ENCODE measurements around the gene POFUT1.
A peak's percentile ranks its signal among the peaks of the same experiment; 100 is the strongest.

POFUT1 gene

GRCh38 chr20:32165836-32166545, 41.7 kb upstream of the POFUT1 start:
- Histone ChIP-seq H3K27ac (ENCODE audit: extremely low read depth, low read depth, low read length) (no peak overlapping the region), H3K4me1 (ENCODE audit: control insufficient read depth, insufficient read depth, low read length) (peaks cover 6% of the 10 kb centered on the region), H3K9me3 (ENCODE audit: control insufficient read depth, insufficient read depth, low read depth, low read length) (no peaks in the 10 kb centered on the region), H3K4me3 (ENCODE audit: low read depth, low read length) (no peak overlapping the region), H3K36me3 (ENCODE audit: control insufficient read depth in 2 of 2, insufficient read depth in 1 of 2, low read length in 2 of 2) (peaks cover 11 to 55% of the 10 kb centered on the region in 2 experiments; a peak in 2 of 3 replicates)
- TF ChIP-seq ZBTB26 (tag by site-specific recombination; optimal IDR thresholded peaks at IDR 0.05) = no peak
- no peak for TF ChIP-seq PATZ1 (tag by site-specific recombination; IDR thresholded peaks at IDR 0.05)
- no peak for TF ChIP-seq ZEB2 (tag by site-specific recombination; IDR thresholded peaks at IDR 0.05)
- no peak for TF ChIP-seq ZNF701 (tag by site-specific recombination; IDR thresholded peaks at IDR 0.05)
- no peak for TF ChIP-seq PBX3 (CRISPR knock-in tag; IDR thresholded peaks at IDR 0.05)
- peak; percentile 38; the same call in 1 of the 2 replicates for TF ChIP-seq REST (tag by site-specific recombination; IDR thresholded peaks at IDR 0.05)
- TF ChIP-seq ZNF19 (tag by site-specific recombination; IDR thresholded peaks at IDR 0.05; ENCODE audit: low read depth) = no peak
- ChIA-PET CTCF (no interaction called here), POLR2A (no interaction called here)

GRCh38 chr20:32167552-32167951, 40.1 kb upstream of the POFUT1 start:
- POLR2A ChIA-PET = no interaction called here
- no peak overlapping the region for H3K4me3 ChIP-seq (ENCODE audit: low read depth, low read length)
- H3K9me3 ChIP-seq (ENCODE audit: control insufficient read depth, insufficient read depth, low read depth, low read length) = no peaks in the 10 kb centered on the region
- no peak overlapping the region for H3K27ac ChIP-seq (ENCODE audit: extremely low read depth, low read depth, low read length)
- no peak for TF ChIP-seq KLF7 (tag by site-specific recombination; IDR thresholded peaks at IDR 0.05; ENCODE audit: borderline replicate concordance)
- TF ChIP-seq ZNF501 (tag by site-specific recombination; IDR thresholded peaks at IDR 0.05) = no peak
- CTCF ChIA-PET = no interaction called here
- peaks cover 8 to 40% of the 10 kb centered on the region in 2 experiments; a peak in 2 of 3 replicates for H3K36me3 ChIP-seq (ENCODE audit: control insufficient read depth in 2 of 2, insufficient read depth in 1 of 2, low read length in 2 of 2)
- peaks cover 6% of the 10 kb centered on the region for H3K4me1 ChIP-seq (ENCODE audit: control insufficient read depth, insufficient read depth, low read length)

- peaks cover 6% of the 10 kb centered on the region for H3K4me1 ChIP-seq (ENCODE audit: control insufficient read depth, insufficient read depth, low read length)
- H3K27ac ChIP-seq (ENCODE audit: extremely low read depth, low read depth, low read length) = no peak overlapping the region
- ChIA-PET POLR2A (no interaction called here), CTCF (no interaction called here)
- no peak overlapping the region for H3K4me3 ChIP-seq (ENCODE audit: low read depth, low read length)
- H3K36me3 ChIP-seq (ENCODE audit: control insufficient read depth in 2 of 2, insufficient read depth in 1 of 2, low read length in 2 of 2) = peaks cover 5 to 34% of the 10 kb centered on the region in 2 experiments; a peak in 2 of 3 replicates
- no peaks in the 10 kb centered on the region for H3K9me3 ChIP-seq (ENCODE audit: control insufficient read depth, insufficient read depth, low read depth, low read length)
- no peak for TF ChIP-seq ZNF488 (tag by site-specific recombination; IDR thresholded peaks at IDR 0.05)
- no peak for TF ChIP-seq ZNF248 (tag by site-specific recombination; IDR thresholded peaks at IDR 0.05)
- TF ChIP-seq ZBTB20 (tag by site-specific recombination; IDR thresholded peaks at IDR 0.05) = peak; percentile 45; the same call in 1 of the 2 replicates
- no peak for TF ChIP-seq ZNF16 (tag by site-specific recombination; IDR thresholded peaks at IDR 0.05; ENCODE audit: low read depth)
- peak; percentile 20; the same call in 1 of the 2 replicates for TF ChIP-seq ZNF629 (tag by site-specific recombination; IDR thresholded peaks at IDR 0.05)
- TF ChIP-seq PBX3 (CRISPR knock-in tag; IDR thresholded peaks at IDR 0.05) = no peak
- no peak for TF ChIP-seq ZNF280D (tag by site-specific recombination; IDR thresholded peaks at IDR 0.05)
Measured at GRCh38 chr20:32168184-32168910, 39.3 kb upstream of the POFUT1 start.
